Measurements from ENCODE around the gene ZNF362. TPM values are rescaled to one million over a fixed set of nuclear protein-coding genes. Genes with fewer than 3 reads are reported as not detected.

ZNF362 gene
- total and polyA plus RNA-seq, 2 of the 13 experiments (the other 11 are each of a cell fraction or from before 2014, with no cell fraction given) = 8.3 to 14.2 TPM

DNA sequence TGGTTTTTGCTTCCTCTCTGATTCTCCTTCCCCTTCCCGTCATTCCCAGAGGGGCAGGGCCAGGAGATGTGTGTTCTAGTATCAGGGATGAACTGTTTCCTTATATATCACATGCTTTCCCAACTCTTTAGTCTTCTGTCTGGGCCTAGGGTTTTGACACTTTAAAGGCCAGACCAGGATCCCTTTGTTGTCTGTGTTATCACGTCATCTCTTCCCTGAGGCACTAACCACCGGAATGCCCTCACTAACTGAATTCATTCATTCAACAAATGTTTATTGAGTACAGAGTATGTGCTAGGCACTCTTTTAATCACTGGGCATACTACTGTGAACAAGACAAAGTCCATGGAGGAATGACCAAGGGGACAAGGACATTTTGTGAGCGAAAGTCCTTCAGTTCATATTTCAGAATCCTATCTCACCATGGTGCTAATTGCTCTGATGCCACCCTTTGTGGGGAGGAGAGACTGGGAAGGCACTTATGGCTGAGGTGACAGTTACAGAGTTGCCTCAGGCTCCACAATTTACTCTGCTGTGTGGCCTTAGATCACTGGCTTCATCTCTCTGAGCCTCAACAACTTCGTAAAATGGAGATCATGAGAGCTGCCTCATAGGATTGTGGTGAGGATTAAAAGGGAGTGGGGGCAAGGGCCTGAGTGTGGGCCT is 12.0 kb upstream of the ZNF362 start (continued):
- TF ChIP-seq GMEB2 (CRISPR knock-in tag; IDR thresholded peaks at IDR 0.05; ENCODE audit: low read depth) (no peak), ZNF205 (CRISPR knock-in tag; IDR thresholded peaks at IDR 0.05) (peak; percentile 100), GLI4 (CRISPR knock-in tag; IDR thresholded peaks at IDR 0.05; ENCODE audit: borderline replicate concordance) (no peak), SAP130 (CRISPR knock-in tag; IDR thresholded peaks at IDR 0.05; ENCODE audit: low read depth) (peak; percentile 65), ZNF253 (CRISPR knock-in tag; IDR thresholded peaks at IDR 0.05; ENCODE audit: borderline replicate concordance) (no peak), DNMT1 (CRISPR knock-in tag; IDR thresholded peaks at IDR 0.05) (no peak), TBX2 (CRISPR knock-in tag; IDR thresholded peaks at IDR 0.05; ENCODE audit: borderline replicate concordance) (peak; percentile 70), SOX13 (IDR thresholded peaks at IDR 0.05) (no peak), SOX13 (CRISPR knock-in tag; conservative IDR thresholded peaks at IDR 0.05 in 1 of 2, IDR thresholded peaks at IDR 0.05 in 1 of 2) (peak in 1 of 2 experiments; percentile 78; a peak in 2 of 4 replicates), ZNF431 (CRISPR knock-in tag; IDR thresholded peaks at IDR 0.05; ENCODE audit: borderline replicate concordance, low read depth) (no peak), ZNF530 (CRISPR knock-in tag; IDR thresholded peaks at IDR 0.05; ENCODE audit: low read depth) (no peak), MAFF (IDR thresholded peaks at IDR 0.05; ENCODE audit: low read depth, low read length) (no peak), NCOR1 (IDR thresholded peaks at IDR 0.05; ENCODE audit: borderline replicate concordance, low read length) (peak; percentile 69; the same call in 1 of the 2 replicates), ZNF281 (CRISPR knock-in tag; IDR thresholded peaks at IDR 0.05; ENCODE audit: borderline replicate concordance) (0 out of 2 replicates have a peak, but pooled peaks have one; percentile 1), RBFOX2 (IDR thresholded peaks at IDR 0.05; ENCODE audit: low read depth, low read length) (no peak), PBX3 (CRISPR knock-in tag; IDR thresholded peaks at IDR 0.05; ENCODE audit: borderline replicate concordance) (no peak), ZBTB37 (CRISPR knock-in tag; IDR thresholded peaks at IDR 0.05) (no peak)
- TF ChIP-seq, protein P1, sequence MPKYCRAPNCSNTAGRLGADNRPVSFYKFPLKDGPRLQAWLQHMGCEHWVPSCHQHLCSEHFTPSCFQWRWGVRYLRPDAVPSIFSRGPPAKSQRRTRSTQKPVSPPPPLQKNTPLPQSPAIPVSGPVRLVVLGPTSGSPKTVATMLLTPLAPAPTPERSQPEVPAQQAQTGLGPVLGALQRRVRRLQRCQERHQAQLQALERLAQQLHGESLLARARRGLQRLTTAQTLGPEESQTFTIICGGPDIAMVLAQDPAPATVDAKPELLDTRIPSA (CRISPR knock-in tag; IDR thresholded peaks at IDR 0.05; ENCODE audit: borderline replicate concordance) = no peak
- TF ChIP-seq, protein P2, sequence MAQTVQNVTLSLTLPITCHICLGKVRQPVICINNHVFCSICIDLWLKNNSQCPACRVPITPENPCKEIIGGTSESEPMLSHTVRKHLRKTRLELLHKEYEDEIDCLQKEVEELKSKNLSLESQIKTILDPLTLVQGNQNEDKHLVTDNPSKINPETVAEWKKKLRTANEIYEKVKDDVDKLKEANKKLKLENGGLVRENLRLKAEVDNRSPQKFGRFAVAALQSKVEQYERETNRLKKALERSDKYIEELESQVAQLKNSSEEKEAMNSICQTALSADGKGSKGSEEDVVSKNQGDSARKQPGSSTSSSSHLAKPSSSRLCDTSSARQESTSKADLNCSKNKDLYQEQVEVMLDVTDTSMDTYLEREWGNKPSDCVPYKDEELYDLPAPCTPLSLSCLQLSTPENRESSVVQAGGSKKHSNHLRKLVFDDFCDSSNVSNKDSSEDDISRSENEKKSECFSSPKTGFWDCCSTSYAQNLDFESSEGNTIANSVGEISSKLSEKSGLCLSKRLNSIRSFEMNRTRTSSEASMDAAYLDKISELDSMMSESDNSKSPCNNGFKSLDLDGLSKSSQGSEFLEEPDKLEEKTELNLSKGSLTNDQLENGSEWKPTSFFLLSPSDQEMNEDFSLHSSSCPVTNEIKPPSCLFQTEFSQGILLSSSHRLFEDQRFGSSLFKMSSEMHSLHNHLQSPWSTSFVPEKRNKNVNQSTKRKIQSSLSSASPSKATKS (CRISPR knock-in tag; IDR thresholded peaks at IDR 0.05) = no peak

All from HepG2 (cell line).